DOHH2 (cell line): Measurements from ENCODE around the gene COL13A1.

ENCODE experiments used
- CTCF ChIP-seq: fragments of 200-600 bp; sonication (generic); IDR thresholded peaks from one replicate; pipeline ENCODE4 v1.5.1; 2014; ENCODE audit warnings: antibody characterized with exemption, mild to moderate bottlenecking, low read depth, low read length; ENCODE audit not compliant: poor library complexity, severe bottlenecking
- EZH2phosphoT487 ChIP-seq: fragments of 200-600 bp; sonication (generic); IDR thresholded peaks from 2 replicates; pipeline ENCODE4 v1.6.1; 2017; ENCODE audit warnings: borderline replicate concordance, mild to moderate bottlenecking, antibody characterized with exemption, low read length, moderate library complexity, mixed read lengths

- no peak for TF ChIP-seq CTCF
- no peak for TF ChIP-seq EZH2phosphoT487
These were observed 36.7 kb downstream of the COL13A1 start for GRCh38 chr10:69838418-69838817.
